ENCODE measurements around the gene TMEM43.

Gene TMEM43

GRCh38 chr3:14145236-14145635 is 20.4 kb downstream of the TMEM43 start:
- Histone ChIP-seq H3K79me1 (ENCODE audit: low read depth, low read length) (no peaks in the 10 kb centered on the region), H3K27me3 (ENCODE audit: control insufficient read depth in 3 of 3, insufficient read depth in 3 of 3, low read depth in 1 of 3, low read length in 3 of 3) (no peaks in the 10 kb centered on the region), H3K9ac (ENCODE audit: low read depth, low read length, poor library complexity) (no peak overlapping the region), H3K18ac (ENCODE audit: low read length) (no peak overlapping the region), H2BK5ac (ENCODE audit: low read length) (no peak overlapping the region), H2AFZ (ENCODE audit: low read length) (no peak overlapping the region), H2BK15ac (ENCODE audit: low read length) (no peak overlapping the region), H3K4me1 (ENCODE audit: control insufficient read depth in 2 of 2, insufficient read depth in 1 of 2, low read depth in 1 of 2, low read length in 2 of 2) (peaks cover 7 to 18% of the 10 kb centered on the region in 2 donors), H3K14ac (ENCODE audit: low read length) (no peak overlapping the region), H2BK120ac (ENCODE audit: low read depth, low read length) (no peak overlapping the region), H3K9me3 (replicated peaks in 1 of 2; ENCODE audit: control insufficient read depth in 2 of 2, insufficient read depth in 1 of 2, low read depth in 1 of 2, low read length in 2 of 2) (no peaks in the 10 kb centered on the region), H2BK12ac (ENCODE audit: low read length) (no peak overlapping the region), H4K8ac (ENCODE audit: low read depth, low read length) (no peak overlapping the region), H3K27ac (replicated peaks; ENCODE audit: low read length) (no peak overlapping the region), H3K36me3 (replicated peaks in 1 of 2; ENCODE audit: control insufficient read depth in 2 of 2, insufficient read depth in 2 of 2, low read length in 2 of 2) (peaks cover 22 to 84% of the 10 kb centered on the region in 2 donors), H3K4me3 (ENCODE audit: low read length in 2 of 2) (no peak overlapping the region), H3K23ac (ENCODE audit: low read depth, low read length, poor library complexity) (no peak overlapping the region), H3K4ac (ENCODE audit: low read length) (no peak overlapping the region), H2AK5ac (ENCODE audit: low read depth, low read length) (no peak overlapping the region), H3K4me2 (ENCODE audit: insufficient read depth, low read length, poor library complexity, severe bottlenecking) (no peak overlapping the region), H4K91ac (ENCODE audit: low read depth, low read length, poor library complexity) (no peak overlapping the region)
- 100% methylated on average over 1 of the region's 9 CpGs; no CpG with 5 or more reads in 1 of the 2 donors for WGBS, 2 donors (ENCODE audit: extremely low coverage in 2 of 2, insufficient read length in 2 of 2, insufficient replicate concordance in 1 of 2)
- no peak for DNase-seq (ENCODE audit: low spot score)

- H3K27me3 ChIP-seq (ENCODE audit: control insufficient read depth in 3 of 3, insufficient read depth in 3 of 3, low read depth in 1 of 3, low read length in 3 of 3), result no peaks in the 10 kb centered on the region
- no peaks in the 10 kb centered on the region for H3K79me1 ChIP-seq (ENCODE audit: low read depth, low read length)
- H2AFZ ChIP-seq (ENCODE audit: low read length), result no peak overlapping the region
- H2BK120ac ChIP-seq (ENCODE audit: low read depth, low read length), result peak overlapping the region; percentile 6
- no peak overlapping the region for H4K91ac ChIP-seq (ENCODE audit: low read depth, low read length, poor library complexity)
- H2BK15ac ChIP-seq (ENCODE audit: low read length), result no peak overlapping the region
- no CpG with 5 or more reads among the region's 10 CpGs for whole genome bisulfite sequencing, 2 donors (ENCODE audit: extremely low coverage in 2 of 2, insufficient read length in 2 of 2, insufficient replicate concordance in 1 of 2)
- no peak overlapping the region for H3K27ac ChIP-seq (replicated peaks; ENCODE audit: low read length)
- DNase-seq (ENCODE audit: low spot score), result no peak
- no peak overlapping the region for H2AK5ac ChIP-seq (ENCODE audit: low read depth, low read length)
- no peak overlapping the region for H3K4me3 ChIP-seq (ENCODE audit: low read length in 2 of 2)
- no peak overlapping the region for H2BK5ac ChIP-seq (ENCODE audit: low read length)
- H2BK12ac ChIP-seq (ENCODE audit: low read length), result no peak overlapping the region
- H3K4me2 ChIP-seq (ENCODE audit: insufficient read depth, low read length, poor library complexity, severe bottlenecking), result no peak overlapping the region
- H3K9me3 ChIP-seq (replicated peaks in 1 of 2; ENCODE audit: control insufficient read depth in 2 of 2, insufficient read depth in 1 of 2, low read depth in 1 of 2, low read length in 2 of 2), result no peaks in the 10 kb centered on the region
- H3K18ac ChIP-seq (ENCODE audit: low read length), result peak overlapping the region; percentile 24
- H3K4me1 ChIP-seq (ENCODE audit: control insufficient read depth in 2 of 2, insufficient read depth in 1 of 2, low read depth in 1 of 2, low read length in 2 of 2), result peaks cover 7 to 18% of the 10 kb centered on the region in 2 donors
- H3K36me3 ChIP-seq (replicated peaks in 1 of 2; ENCODE audit: control insufficient read depth in 2 of 2, insufficient read depth in 2 of 2, low read length in 2 of 2), result peaks cover 22 to 85% of the 10 kb centered on the region in 2 donors
- H3K9ac ChIP-seq (ENCODE audit: low read depth, low read length, poor library complexity), result peak overlapping the region; percentile 78
- H3K4ac ChIP-seq (ENCODE audit: low read length), result no peak overlapping the region
- no peak overlapping the region for H3K23ac ChIP-seq (ENCODE audit: low read depth, low read length, poor library complexity)
- H3K14ac ChIP-seq (ENCODE audit: low read length), result no peak overlapping the region
- no peak overlapping the region for H4K8ac ChIP-seq (ENCODE audit: low read depth, low read length)
Measured at GRCh38 chr3:14145670-14146380, 21.0 kb downstream of the TMEM43 start.

- H2AK5ac ChIP-seq (ENCODE audit: low read depth, low read length), result no peak overlapping the region
- no peak overlapping the region for H3K23ac ChIP-seq (ENCODE audit: low read depth, low read length, poor library complexity)
- H2BK120ac ChIP-seq (ENCODE audit: low read depth, low read length), result peak overlapping the region; percentile 6
- no peak overlapping the region for H3K14ac ChIP-seq (ENCODE audit: low read length)
- no peaks in the 10 kb centered on the region for H3K27me3 ChIP-seq (ENCODE audit: control insufficient read depth in 3 of 3, insufficient read depth in 3 of 3, low read depth in 1 of 3, low read length in 3 of 3)
- H3K18ac ChIP-seq (ENCODE audit: low read length), result no peak overlapping the region
- no peaks in the 10 kb centered on the region for H3K9me3 ChIP-seq (replicated peaks in 1 of 2; ENCODE audit: control insufficient read depth in 2 of 2, insufficient read depth in 1 of 2, low read depth in 1 of 2, low read length in 2 of 2)
- DNase-seq (ENCODE audit: low spot score), result no peak
- H2BK15ac ChIP-seq (ENCODE audit: low read length), result no peak overlapping the region
- no peak overlapping the region for H3K27ac ChIP-seq (replicated peaks; ENCODE audit: low read length)
- no peak overlapping the region for H2BK12ac ChIP-seq (ENCODE audit: low read length)
- H4K8ac ChIP-seq (ENCODE audit: low read depth, low read length), result no peak overlapping the region
- H2BK5ac ChIP-seq (ENCODE audit: low read length), result peak overlapping the region; percentile 47
- no peak overlapping the region for H3K4ac ChIP-seq (ENCODE audit: low read length)
- H3K4me3 ChIP-seq (ENCODE audit: low read length in 2 of 2), result no peak overlapping the region
- peak overlapping the region; percentile 78 for H3K9ac ChIP-seq (ENCODE audit: low read depth, low read length, poor library complexity)
- no peak overlapping the region for H2AFZ ChIP-seq (ENCODE audit: low read length)
- no CpG with 5 or more reads among the region's 10 CpGs for WGBS, 2 donors (ENCODE audit: extremely low coverage in 2 of 2, insufficient read length in 2 of 2, insufficient replicate concordance in 1 of 2)
- H3K79me1 ChIP-seq (ENCODE audit: low read depth, low read length), result no peaks in the 10 kb centered on the region
- no peak overlapping the region for H4K91ac ChIP-seq (ENCODE audit: low read depth, low read length, poor library complexity)
- peaks cover 22 to 83% of the 10 kb centered on the region in 2 donors for H3K36me3 ChIP-seq (replicated peaks in 1 of 2; ENCODE audit: control insufficient read depth in 2 of 2, insufficient read depth in 2 of 2, low read length in 2 of 2)
- peaks cover 7 to 18% of the 10 kb centered on the region in 2 donors for H3K4me1 ChIP-seq (ENCODE audit: control insufficient read depth in 2 of 2, insufficient read depth in 1 of 2, low read depth in 1 of 2, low read length in 2 of 2)
- no peak overlapping the region for H3K4me2 ChIP-seq (ENCODE audit: insufficient read depth, low read length, poor library complexity, severe bottlenecking)
Measured at GRCh38 chr3:14146381-14147065, 21.7 kb downstream of the TMEM43 start.

- Histone ChIP-seq H4K91ac (ENCODE audit: low read depth, low read length, poor library complexity) (no peak overlapping the region), H4K8ac (ENCODE audit: low read depth, low read length) (no peak overlapping the region), H2BK15ac (ENCODE audit: low read length) (no peak overlapping the region), H3K23ac (ENCODE audit: low read depth, low read length, poor library complexity) (no peak overlapping the region), H3K27me3 (ENCODE audit: control insufficient read depth in 3 of 3, insufficient read depth in 3 of 3, low read depth in 1 of 3, low read length in 3 of 3) (no peaks in the 10 kb centered on the region), H3K27ac (replicated peaks; ENCODE audit: low read length) (no peak overlapping the region), H3K4ac (ENCODE audit: low read length) (no peak overlapping the region), H3K4me2 (ENCODE audit: insufficient read depth, low read length, poor library complexity, severe bottlenecking) (no peak overlapping the region), H3K9ac (ENCODE audit: low read depth, low read length, poor library complexity) (peak overlapping the region; percentile 50), H2BK5ac (ENCODE audit: low read length) (peak overlapping the region; percentile 47), H3K36me3 (replicated peaks in 1 of 2; ENCODE audit: control insufficient read depth in 2 of 2, insufficient read depth in 2 of 2, low read length in 2 of 2) (peaks cover 19 to 83% of the 10 kb centered on the region in 2 donors), H2AK5ac (ENCODE audit: low read depth, low read length) (no peak overlapping the region), H3K4me3 (ENCODE audit: low read length in 2 of 2) (no peak overlapping the region), H3K18ac (ENCODE audit: low read length) (no peak overlapping the region), H2BK120ac (ENCODE audit: low read depth, low read length) (no peak overlapping the region), H2BK12ac (ENCODE audit: low read length) (no peak overlapping the region), H3K79me1 (ENCODE audit: low read depth, low read length) (no peaks in the 10 kb centered on the region), H3K14ac (ENCODE audit: low read length) (no peak overlapping the region), H2AFZ (ENCODE audit: low read length) (no peak overlapping the region), H3K9me3 (replicated peaks in 1 of 2; ENCODE audit: control insufficient read depth in 2 of 2, insufficient read depth in 1 of 2, low read depth in 1 of 2, low read length in 2 of 2) (no peaks in the 10 kb centered on the region), H3K4me1 (ENCODE audit: control insufficient read depth in 2 of 2, insufficient read depth in 1 of 2, low read depth in 1 of 2, low read length in 2 of 2) (peaks cover 7 to 18% of the 10 kb centered on the region in 2 donors)
- WGBS, 2 donors (ENCODE audit: extremely low coverage in 2 of 2, insufficient read length in 2 of 2, insufficient replicate concordance in 1 of 2), result no CpG with 5 or more reads among the region's 5 CpGs
- DNase-seq (ENCODE audit: low spot score), result no peak
Measured at GRCh38 chr3:14147066-14147435, 22.2 kb downstream of the TMEM43 start.

Data from neuronal stem cell (in vitro differentiated cells).